ENCODE results near the gene ALDH1B1. TPM values are rescaled to one million over a fixed set of nuclear protein-coding genes. Genes with fewer than 3 reads are reported as not detected.

The ALDH1B1 gene
- total and polyA plus RNA-seq, 2 of the 13 experiments (the other 11 are each of a cell fraction or from before 2014, with no cell fraction given): 45.1 to 125 TPM

- TF ChIP-seq SNAI1 (CRISPR knock-in tag; IDR thresholded peaks at IDR 0.05; ENCODE audit: borderline replicate concordance): peak; percentile 40; the same call in 1 of the 2 replicates
- 0 out of 2 replicates have a peak, but pooled peaks have one; percentile 3 for TF ChIP-seq CREB1 (IDR thresholded peaks at IDR 0.05)
- TF ChIP-seq CREB1 (CRISPR knock-in tag; IDR thresholded peaks at IDR 0.05): no peak
- TF ChIP-seq DDIT3 (CRISPR knock-in tag; IDR thresholded peaks at IDR 0.05): no peak
- TF ChIP-seq, protein P1, sequence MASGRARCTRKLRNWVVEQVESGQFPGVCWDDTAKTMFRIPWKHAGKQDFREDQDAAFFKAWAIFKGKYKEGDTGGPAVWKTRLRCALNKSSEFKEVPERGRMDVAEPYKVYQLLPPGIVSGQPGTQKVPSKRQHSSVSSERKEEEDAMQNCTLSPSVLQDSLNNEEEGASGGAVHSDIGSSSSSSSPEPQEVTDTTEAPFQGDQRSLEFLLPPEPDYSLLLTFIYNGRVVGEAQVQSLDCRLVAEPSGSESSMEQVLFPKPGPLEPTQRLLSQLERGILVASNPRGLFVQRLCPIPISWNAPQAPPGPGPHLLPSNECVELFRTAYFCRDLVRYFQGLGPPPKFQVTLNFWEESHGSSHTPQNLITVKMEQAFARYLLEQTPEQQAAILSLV (CRISPR knock-in tag; IDR thresholded peaks at IDR 0.05; ENCODE audit: borderline replicate concordance): peak; percentile 82; the same call in 1 of the 2 replicates
- TF ChIP-seq ZNF709 (CRISPR knock-in tag; IDR thresholded peaks at IDR 0.05): peak; percentile 92; the same call in 1 of the 2 replicates
- TF ChIP-seq SMARCC2 (IDR thresholded peaks at IDR 0.05): no peak
- 0 out of 2 replicates have a peak, but pooled peaks have one; percentile 6 for TF ChIP-seq PPARG (CRISPR knock-in tag; conservative IDR thresholded peaks at IDR 0.05)
- TF ChIP-seq SMAD9 (CRISPR knock-in tag; IDR thresholded peaks at IDR 0.05): no peak
- TF ChIP-seq CAMTA2 (CRISPR knock-in tag; IDR thresholded peaks at IDR 0.05; ENCODE audit: borderline replicate concordance): peak; percentile 46; the same call in 1 of the 2 replicates
- peak; percentile 54; the same call in 1 of the 2 replicates for TF ChIP-seq ZNF446 (CRISPR knock-in tag; IDR thresholded peaks at IDR 0.05)
- TF ChIP-seq ZSCAN21 (CRISPR knock-in tag; IDR thresholded peaks at IDR 0.05; ENCODE audit: borderline replicate concordance): peak; percentile 43; the same call in 1 of the 2 replicates
- TF ChIP-seq ZSCAN31 (CRISPR knock-in tag; IDR thresholded peaks at IDR 0.05; ENCODE audit: low read depth): peak; percentile 73; the same call in 1 of the 2 replicates
- TF ChIP-seq, protein P2, sequence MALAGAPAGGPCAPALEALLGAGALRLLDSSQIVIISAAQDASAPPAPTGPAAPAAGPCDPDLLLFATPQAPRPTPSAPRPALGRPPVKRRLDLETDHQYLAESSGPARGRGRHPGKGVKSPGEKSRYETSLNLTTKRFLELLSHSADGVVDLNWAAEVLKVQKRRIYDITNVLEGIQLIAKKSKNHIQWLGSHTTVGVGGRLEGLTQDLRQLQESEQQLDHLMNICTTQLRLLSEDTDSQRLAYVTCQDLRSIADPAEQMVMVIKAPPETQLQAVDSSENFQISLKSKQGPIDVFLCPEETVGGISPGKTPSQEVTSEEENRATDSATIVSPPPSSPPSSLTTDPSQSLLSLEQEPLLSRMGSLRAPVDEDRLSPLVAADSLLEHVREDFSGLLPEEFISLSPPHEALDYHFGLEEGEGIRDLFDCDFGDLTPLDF (CRISPR knock-in tag; IDR thresholded peaks at IDR 0.05): peak; percentile 85; the same call in 1 of the 2 replicates
- peak; percentile 29 for TF ChIP-seq ZNF883 (CRISPR knock-in tag; IDR thresholded peaks at IDR 0.05; ENCODE audit: not compliant biosample characterization)
- no peak for TF ChIP-seq KIAA2018 (CRISPR knock-in tag; IDR thresholded peaks at IDR 0.05; ENCODE audit: borderline replicate concordance)
- TF ChIP-seq ZNF570 (CRISPR knock-in tag; IDR thresholded peaks at IDR 0.05; ENCODE audit: borderline replicate concordance): no peak
Measured at GRCh38 chr9:38392235-38393127, at the start of gene ALDH1B1 (continued).

Data from HepG2 (cell line).